NB4 (cell line): ENCODE measurements around the gene BBX.

ENCODE experiments used
- DNase-seq: peaks from one replicate; pipeline ENCODE4 v3.0.0; 2010; ENCODE audit warnings: low read depth
- H3K4me3 ChIP-seq: one replicate; pipeline ENCODE4 v1.5.1; 2011; ENCODE audit warnings: mild to moderate bottlenecking, low read depth, low read length, moderate library complexity
- CTCF ChIP-seq: IDR thresholded peaks from one replicate; pipeline ENCODE4 v1.5.1; 2012; ENCODE audit warnings: low read depth, low read length
- MAX ChIP-seq: IDR thresholded peaks from 2 replicates; pipeline ENCODE4 v1.6.1; 2011; ENCODE audit warnings: low read depth, low read length
- MYC ChIP-seq: IDR thresholded peaks from 2 replicates; pipeline ENCODE4 v1.6.1; 2011; ENCODE audit warnings: low read depth, low read length
- POLR2A ChIP-seq: IDR thresholded peaks from 2 replicates; pipeline ENCODE4 v1.6.1; 2011; ENCODE audit warnings: mild to moderate bottlenecking; ENCODE audit not compliant: insufficient read length; ENCODE audit errors: extremely low read depth

BBX gene

GRCh38 chr3:107662124-107662507, 139.4 kb downstream of the BBX start:
- no peak for DNase-seq
- no peak for TF ChIP-seq MAX
- TF ChIP-seq CTCF, result no peak
- TF ChIP-seq POLR2A, result no peak
- TF ChIP-seq MYC, result no peak
- H3K4me3 ChIP-seq, result no peak overlapping the region

GRCh38 chr3:107662586-107662985, 139.8 kb downstream of the BBX start:
- no peak overlapping the region for H3K4me3 ChIP-seq
- no peak for DNase-seq
- no peak for TF ChIP-seq MAX
- TF ChIP-seq CTCF, result no peak
- no peak for TF ChIP-seq MYC
- no peak for TF ChIP-seq POLR2A

- DNase-seq, result no peak
- H3K4me3 ChIP-seq, result no peak overlapping the region
- no peak for TF ChIP-seq MAX
- no peak for TF ChIP-seq CTCF
- TF ChIP-seq POLR2A, result no peak
Measured at GRCh38 chr3:107663266-107663665, 140.5 kb downstream of the BBX start.

- no peak for TF ChIP-seq MYC
- no peak for TF ChIP-seq CTCF
- no peak for TF ChIP-seq POLR2A
- no peak for TF ChIP-seq MAX
- no peak overlapping the region for H3K4me3 ChIP-seq
- no peak for DNase-seq
Measured at GRCh38 chr3:107664614-107665013, 141.9 kb downstream of the BBX start.

- DNase-seq, result no peak
- TF ChIP-seq MAX (no peak), POLR2A (no peak), CTCF (no peak), MYC (no peak)
- H3K4me3 ChIP-seq, result no peak overlapping the region
Measured at GRCh38 chr3:107665351-107665750, 142.6 kb downstream of the BBX start.

- no peak for DNase-seq
- H3K4me3 ChIP-seq, result no peak overlapping the region
- TF ChIP-seq MAX (no peak), CTCF (no peak), POLR2A (no peak), MYC (no peak)
Measured at GRCh38 chr3:107666853-107667252, 144.1 kb downstream of the BBX start.
